DMS 273 treated with DMSO at 0.1 percent for 48 hours (cell line): ENCODE results near the gene GNAI3.

ENCODE experiments used
- DNase-seq: peaks from one replicate; lab custom pipeline; 2025; lab: John Stamatoyannopoulos, UW

GNAI3 gene

GRCh38 chr1:109546311-109547109 is 1.9 kb upstream of the GNAI3 start:
- peak; percentile 68 for DNase-seq

- DNase-seq = no peak
Observed at GRCh38 chr1:109547463-109548320, 723 bp upstream of the GNAI3 start.

DNA sequence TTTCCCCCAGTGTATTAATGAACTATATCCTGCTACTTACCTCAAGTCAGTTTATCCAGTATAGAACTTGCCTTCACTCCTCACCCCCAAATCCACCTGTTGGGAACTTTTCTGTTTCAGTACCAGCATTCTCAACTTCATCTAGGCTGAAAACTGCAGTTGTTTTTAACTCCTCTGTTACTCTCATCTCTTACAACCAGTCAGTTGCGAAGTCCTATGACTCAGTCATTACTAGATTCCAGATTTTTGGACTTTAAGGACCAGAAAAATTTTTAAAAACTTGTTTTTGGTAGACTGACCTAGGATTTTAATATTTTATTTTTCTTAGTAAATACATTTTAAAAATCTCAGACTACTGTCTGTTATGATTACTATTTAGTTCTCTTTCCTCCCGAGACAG is 8.1 kb downstream of the GNAI3 start:
- DNase-seq = no peak

GRCh38 chr1:109557520-109557919 is 9.1 kb downstream of the GNAI3 start:
- DNase-seq = no peak

DNA sequence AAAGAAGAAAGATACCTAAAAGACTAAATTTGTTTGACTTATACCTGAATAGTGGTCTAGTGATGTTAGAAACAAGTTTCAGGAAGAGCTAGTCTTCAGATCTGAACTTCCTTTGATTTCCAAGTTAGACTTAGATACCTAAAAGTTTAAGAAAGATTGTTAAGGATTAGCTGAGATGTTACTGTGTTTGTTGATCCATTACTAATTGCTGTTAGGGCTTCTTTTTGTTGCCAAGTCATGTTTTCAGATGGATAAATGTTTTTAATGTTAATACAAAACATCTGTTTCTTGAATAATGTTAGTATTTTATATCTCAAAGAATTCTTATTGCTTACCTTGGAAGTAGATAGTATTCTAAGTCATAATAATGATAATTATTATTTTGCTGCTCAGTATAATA is 11.6 kb downstream of the GNAI3 start:
- DNase-seq = no peak

DNA sequence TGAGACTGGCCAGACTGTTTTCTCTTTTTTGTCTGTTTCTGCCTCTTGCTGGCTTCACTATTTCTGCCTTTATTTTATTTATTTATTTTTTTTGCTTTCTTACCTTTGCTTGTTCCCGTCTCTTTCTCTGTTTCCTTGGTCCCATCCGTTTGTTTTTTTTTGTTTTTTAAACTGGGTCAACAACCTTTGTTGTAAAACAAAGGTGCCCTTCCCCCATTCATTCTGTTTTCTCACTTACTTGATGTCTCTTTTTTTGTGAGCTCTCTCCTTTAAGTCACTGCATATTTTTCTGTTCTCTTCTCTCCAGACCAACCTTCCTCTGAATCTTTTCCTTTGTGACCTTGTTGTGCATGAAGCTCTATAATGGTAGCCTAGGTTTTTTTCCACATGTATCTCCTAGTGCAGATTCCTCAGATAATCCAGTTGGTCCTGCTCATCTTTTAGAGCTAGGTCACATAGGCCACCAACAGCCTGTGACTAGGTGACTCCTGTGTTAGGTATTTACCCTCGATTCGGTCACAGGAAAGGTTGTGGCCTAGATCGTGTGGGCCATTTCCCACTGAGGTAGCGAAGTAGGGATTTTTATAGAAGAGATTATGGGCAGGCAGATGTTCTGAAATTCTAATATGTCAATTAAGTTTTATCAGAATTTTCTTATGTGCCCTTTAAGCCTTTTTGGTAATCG is 15.9 kb downstream of the GNAI3 start:
- DNase-seq = no peak

DNA sequence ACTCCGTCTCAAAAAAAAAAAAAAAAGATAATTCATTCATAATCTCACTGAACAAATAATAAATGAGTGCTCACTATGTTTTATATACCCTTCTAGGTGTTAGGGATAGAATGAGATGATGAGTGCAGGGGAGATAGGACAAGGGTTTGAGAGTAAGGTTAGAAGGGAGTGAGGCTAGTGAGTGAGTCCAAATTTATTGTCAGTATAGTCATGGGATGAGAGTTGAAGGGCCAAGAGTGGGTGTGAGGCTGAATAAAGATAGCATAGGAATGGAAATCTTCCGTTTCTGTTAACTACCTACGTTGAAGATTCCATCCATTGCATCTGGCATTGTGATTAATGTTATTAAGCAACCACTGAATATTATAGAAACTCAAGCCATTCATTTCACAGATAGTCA is 16.8 kb downstream of the GNAI3 start:
- no peak for DNase-seq

GRCh38 chr1:109566982-109567381 is 18.6 kb downstream of the GNAI3 start:
- DNase-seq = no peak

- DNase-seq = peak; percentile 34
Observed at GRCh38 chr1:109567877-109568672, 19.7 kb downstream of the GNAI3 start.

DNA sequence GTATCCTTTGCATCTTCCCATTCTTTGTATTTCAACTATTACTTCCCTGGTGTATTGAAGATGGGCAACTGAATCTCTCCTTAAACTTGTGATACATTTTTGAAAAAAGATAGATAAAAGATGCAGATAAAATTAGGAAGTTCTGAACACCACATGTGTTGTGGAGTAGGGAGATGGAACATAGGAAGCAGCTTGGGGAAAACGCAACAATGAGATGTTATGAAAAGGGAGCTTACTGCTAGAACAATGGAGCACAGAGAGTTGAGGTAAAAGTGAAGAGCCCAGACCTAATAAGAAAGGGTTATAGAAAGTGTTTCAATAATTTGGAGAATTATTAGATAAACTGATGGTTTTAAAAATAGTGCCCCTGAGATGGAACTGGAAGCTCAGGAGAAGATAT is 20.9 kb downstream of the GNAI3 start:
- DNase-seq = no peak

- no peak for DNase-seq
Observed at GRCh38 chr1:109570414-109570813, 22.0 kb downstream of the GNAI3 start.

DNA sequence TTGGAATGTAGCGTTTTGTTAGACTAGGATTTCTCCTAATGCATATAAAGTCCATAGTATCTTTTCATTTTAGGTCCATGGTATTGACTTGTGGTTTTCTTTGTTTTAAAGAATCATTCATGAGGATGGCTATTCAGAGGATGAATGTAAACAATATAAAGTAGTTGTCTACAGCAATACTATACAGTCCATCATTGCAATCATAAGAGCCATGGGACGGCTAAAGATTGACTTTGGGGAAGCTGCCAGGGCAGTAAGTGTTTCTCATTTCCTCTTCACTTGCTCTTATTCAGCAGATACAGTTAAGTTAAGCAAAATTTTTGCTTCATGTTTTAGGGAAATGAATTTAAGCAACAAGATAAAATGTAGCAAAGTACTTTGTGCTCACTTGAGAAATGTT is 25.4 kb downstream of the GNAI3 start:
- no peak for DNase-seq

DNA sequence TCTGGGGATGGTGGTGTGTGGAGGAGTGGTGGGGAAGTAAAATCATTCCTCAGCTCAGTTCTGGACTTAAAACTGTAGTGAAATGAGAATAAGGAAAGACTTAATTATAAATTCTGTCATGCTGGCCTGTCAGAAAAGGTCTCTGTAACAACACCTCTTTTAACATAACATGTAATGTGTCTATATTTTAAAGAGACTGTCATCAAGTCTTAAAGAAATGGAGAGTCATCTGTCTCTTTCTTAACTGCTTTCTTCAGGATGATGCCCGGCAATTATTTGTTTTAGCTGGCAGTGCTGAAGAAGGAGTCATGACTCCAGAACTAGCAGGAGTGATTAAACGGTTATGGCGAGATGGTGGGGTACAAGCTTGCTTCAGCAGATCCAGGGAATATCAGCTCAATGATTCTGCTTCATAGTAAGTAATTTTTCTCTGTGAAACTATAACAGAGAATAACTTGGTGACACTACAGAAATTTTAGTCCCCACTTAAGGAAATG is 30.6 kb downstream of the GNAI3 start:
- DNase-seq = no peak

GRCh38 chr1:109579491-109579890 is 31.1 kb downstream of the GNAI3 start:
- DNase-seq = peak; percentile 92

DNA sequence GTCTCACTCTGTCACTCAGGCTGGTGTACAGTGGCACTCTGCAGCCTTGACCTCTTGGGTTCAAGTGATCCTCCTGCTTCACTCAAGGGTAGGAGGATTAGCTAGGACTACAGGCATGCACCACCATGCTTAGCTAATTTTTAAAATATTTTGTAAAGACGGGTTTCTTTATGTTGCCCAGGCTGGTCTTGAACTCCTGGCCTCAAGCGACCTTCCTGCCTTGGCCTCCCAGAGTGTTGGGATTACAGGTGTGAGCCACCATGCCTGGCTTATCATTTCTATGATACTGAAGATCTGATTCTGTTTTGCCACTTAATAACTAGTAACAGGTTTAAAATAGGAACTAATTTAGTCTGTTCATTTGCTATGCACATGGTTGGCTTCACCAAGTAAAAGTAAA is 33.6 kb downstream of the GNAI3 start:
- no peak for DNase-seq

DNA sequence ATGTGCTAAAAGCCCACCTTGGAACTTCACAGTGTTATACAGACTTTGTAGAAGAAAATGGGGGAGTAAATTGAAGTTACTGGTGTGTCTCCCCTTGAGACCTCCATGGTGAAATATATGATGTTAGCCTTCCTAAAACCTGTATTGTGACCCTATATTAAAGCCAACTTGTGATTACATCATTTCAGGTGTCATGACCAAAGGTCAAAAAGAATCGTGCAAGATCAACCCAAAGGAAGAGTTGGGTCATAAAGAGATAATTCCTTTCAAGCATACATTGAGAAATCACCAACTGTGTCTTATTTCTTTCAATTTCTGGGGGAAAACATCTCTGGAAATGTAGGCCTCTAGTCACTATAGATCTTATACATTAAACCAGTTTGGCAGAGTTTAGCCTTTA is 36.4 kb downstream of the GNAI3 start:
- no peak for DNase-seq

GRCh38 chr1:109586055-109586454 is 37.6 kb downstream of the GNAI3 start:
- no peak for DNase-seq

DNA sequence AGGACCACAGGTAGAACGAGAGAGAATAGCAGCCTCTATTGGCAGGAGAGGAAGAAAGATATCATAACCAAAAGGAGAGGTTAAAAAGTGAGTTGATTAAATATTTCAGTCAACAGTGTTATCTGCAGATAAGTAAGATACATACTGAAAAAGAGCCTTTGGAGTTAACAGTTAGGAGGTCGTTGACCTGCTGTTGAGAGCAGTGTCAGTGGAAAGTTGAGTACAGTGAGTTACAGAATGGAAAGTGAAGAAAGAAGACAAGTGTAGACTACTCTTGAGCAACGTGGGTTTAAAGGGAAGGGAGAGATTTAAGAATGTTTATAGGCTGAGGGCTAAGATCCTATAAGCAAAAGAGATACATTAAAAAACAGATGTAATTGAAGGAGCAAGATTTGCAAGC is 40.8 kb downstream of the GNAI3 start:
- DNase-seq = no peak

GRCh38 chr1:109589679-109590078 is 41.3 kb downstream of the GNAI3 start:
- DNase-seq = no peak

GRCh38 chr1:109592916-109593315 is 44.5 kb downstream of the GNAI3 start:
- no peak for DNase-seq

- DNase-seq = no peak
Observed at GRCh38 chr1:109595531-109595930, 47.1 kb downstream of the GNAI3 start.

GRCh38 chr1:109598156-109598555 is 49.7 kb downstream of the GNAI3 start:
- DNase-seq = no peak
